ENCODE data around the gene THSD7A.

DNA sequence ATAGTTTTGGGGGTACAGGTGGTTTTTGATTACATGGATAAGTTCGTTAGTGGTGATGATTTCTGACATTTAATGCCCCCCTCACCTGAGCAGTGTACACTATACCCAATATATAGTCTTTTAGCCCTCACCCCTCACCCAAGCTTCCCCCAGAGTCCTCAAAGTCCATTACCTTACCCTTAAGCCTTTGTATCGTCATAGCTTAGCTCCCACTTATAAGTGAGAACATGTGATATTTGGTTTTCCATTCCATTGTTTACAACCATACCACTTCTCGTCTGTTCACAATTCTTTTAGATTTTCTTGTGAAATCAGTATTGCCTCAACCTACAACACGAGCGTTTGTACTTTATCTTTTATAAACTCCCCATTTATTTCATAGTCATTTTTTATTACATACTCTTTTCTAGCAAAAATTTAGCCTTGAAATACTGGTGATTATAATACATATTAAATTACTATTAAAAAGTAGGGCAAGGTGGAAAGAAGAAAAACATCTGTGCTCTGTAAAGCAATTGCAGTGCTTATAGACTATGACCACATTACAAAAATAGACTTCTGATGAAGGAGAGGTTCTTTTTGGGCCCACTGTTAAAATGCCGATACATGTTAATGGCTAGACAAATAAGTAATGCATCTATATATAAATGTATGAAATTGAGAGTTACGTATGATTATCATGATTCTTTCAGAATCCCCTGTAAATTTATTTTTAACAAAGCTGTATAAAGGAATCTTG, 164.8 kb downstream of the THSD7A start:
- TF ChIP-seq FOXP2 (optimal IDR thresholded peaks at IDR 0.05; ENCODE audit: borderline replicate concordance, extremely low read depth, extremely low read length, insufficient read depth) = no peak
- TF ChIP-seq, protein P1, sequence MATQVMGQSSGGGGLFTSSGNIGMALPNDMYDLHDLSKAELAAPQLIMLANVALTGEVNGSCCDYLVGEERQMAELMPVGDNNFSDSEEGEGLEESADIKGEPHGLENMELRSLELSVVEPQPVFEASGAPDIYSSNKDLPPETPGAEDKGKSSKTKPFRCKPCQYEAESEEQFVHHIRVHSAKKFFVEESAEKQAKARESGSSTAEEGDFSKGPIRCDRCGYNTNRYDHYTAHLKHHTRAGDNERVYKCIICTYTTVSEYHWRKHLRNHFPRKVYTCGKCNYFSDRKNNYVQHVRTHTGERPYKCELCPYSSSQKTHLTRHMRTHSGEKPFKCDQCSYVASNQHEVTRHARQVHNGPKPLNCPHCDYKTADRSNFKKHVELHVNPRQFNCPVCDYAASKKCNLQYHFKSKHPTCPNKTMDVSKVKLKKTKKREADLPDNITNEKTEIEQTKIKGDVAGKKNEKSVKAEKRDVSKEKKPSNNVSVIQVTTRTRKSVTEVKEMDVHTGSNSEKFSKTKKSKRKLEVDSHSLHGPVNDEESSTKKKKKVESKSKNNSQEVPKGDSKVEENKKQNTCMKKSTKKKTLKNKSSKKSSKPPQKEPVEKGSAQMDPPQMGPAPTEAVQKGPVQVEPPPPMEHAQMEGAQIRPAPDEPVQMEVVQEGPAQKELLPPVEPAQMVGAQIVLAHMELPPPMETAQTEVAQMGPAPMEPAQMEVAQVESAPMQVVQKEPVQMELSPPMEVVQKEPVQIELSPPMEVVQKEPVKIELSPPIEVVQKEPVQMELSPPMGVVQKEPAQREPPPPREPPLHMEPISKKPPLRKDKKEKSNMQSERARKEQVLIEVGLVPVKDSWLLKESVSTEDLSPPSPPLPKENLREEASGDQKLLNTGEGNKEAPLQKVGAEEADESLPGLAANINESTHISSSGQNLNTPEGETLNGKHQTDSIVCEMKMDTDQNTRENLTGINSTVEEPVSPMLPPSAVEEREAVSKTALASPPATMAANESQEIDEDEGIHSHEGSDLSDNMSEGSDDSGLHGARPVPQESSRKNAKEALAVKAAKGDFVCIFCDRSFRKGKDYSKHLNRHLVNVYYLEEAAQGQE (IDR thresholded peaks at IDR 0.05; ENCODE audit: insufficient read depth in 1 of 2, low read depth in 2 of 2, low read length in 2 of 2) = no peak
- TF ChIP-seq TAF1 (IDR thresholded peaks at IDR 0.05; ENCODE audit: borderline replicate concordance, insufficient read depth, low read length) = no peak
- no peak for TF ChIP-seq POLR2AphosphoS5 (IDR thresholded peaks at IDR 0.05; ENCODE audit: low read depth, low read length)
- no peak for TF ChIP-seq SIN3A (IDR thresholded peaks at IDR 0.05; ENCODE audit: borderline replicate concordance, insufficient read depth, low read length)
